NCI-H82 treated with DMSO at 0.1 percent for 48 hours (cell line): ENCODE data around the gene ETAA1.
A peak's percentile ranks its signal among the peaks of the same experiment; 100 is the strongest.

Source experiments
- DNase-seq: peaks from one replicate; lab custom pipeline; 2025; ENCODE audit not compliant: unreplicated experiment; lab: John Stamatoyannopoulos, UW

Gene ETAA1

GRCh38 chr2:67436221-67436620, 39.1 kb downstream of the ETAA1 start:
- DNase-seq, result peak; percentile 9

GRCh38 chr2:67437114-67437513, 40.0 kb downstream of the ETAA1 start:
- DNase-seq, result no peak

GRCh38 chr2:67438337-67438736, 41.2 kb downstream of the ETAA1 start:
- peak; percentile 9 for DNase-seq

- DNase-seq, result no peak
These were observed 48.6 kb downstream of the ETAA1 start for GRCh38 chr2:67445652-67446268.

GRCh38 chr2:67446491-67446911, 49.4 kb downstream of the ETAA1 start:
- DNase-seq, result no peak

GRCh38 chr2:67448648-67449047, 51.5 kb downstream of the ETAA1 start:
- DNase-seq, result no peak

GRCh38 chr2:67451086-67451832, 54.1 kb downstream of the ETAA1 start:
- no peak for DNase-seq

GRCh38 chr2:67453310-67453709, 56.2 kb downstream of the ETAA1 start:
- DNase-seq, result no peak

- no peak for DNase-seq
These were observed 58.3 kb downstream of the ETAA1 start for GRCh38 chr2:67455219-67456142.

- DNase-seq, result no peak
These were observed 59.3 kb downstream of the ETAA1 start for GRCh38 chr2:67456428-67456827.

- no peak for DNase-seq
These were observed 60.6 kb downstream of the ETAA1 start for GRCh38 chr2:67457699-67458098.

GRCh38 chr2:67459761-67460160, 62.6 kb downstream of the ETAA1 start:
- DNase-seq, result no peak
